GOT3 (cell line): ENCODE measurements around the gene SHPK.

Source experiments
- DNase-seq: peaks from one replicate; lab custom pipeline; 2025; ENCODE audit warnings: mixed read lengths; lab: John Stamatoyannopoulos, UW

Gene SHPK

GRCh38 chr17:3626831-3627768 lies 8.9 kb downstream of the SHPK start:
- DNase-seq, result no peak

DNA sequence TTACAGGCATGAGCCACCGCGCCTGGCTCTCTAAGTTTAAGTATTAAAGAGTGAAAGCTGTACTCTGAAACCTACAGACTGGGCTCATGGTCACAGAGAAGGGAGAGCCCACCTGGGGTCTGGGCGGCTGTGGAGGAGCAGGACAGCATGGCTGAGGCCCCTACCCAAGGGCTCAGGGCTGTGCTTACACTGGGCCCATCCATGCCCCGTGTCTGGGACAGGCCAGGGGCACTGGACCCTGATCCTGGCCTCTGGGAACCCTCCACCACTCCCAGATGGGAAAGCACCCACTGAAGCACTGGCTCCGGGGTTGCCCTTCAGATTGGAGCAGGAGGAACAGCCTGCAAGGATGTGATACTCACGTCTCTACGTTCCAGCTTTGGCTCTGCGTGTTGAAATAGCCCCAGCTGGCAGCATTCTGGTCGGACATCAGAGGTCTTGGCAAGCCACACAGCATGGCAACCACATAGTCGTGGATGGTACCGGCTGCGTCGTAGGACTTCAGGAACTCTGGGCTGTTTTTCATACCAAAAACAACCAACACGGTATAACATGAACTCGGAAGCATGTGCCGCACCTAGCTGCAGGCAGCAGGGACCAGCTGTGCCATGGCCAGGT lies 13.0 kb downstream of the SHPK start:
- DNase-seq, result no peak

DNA sequence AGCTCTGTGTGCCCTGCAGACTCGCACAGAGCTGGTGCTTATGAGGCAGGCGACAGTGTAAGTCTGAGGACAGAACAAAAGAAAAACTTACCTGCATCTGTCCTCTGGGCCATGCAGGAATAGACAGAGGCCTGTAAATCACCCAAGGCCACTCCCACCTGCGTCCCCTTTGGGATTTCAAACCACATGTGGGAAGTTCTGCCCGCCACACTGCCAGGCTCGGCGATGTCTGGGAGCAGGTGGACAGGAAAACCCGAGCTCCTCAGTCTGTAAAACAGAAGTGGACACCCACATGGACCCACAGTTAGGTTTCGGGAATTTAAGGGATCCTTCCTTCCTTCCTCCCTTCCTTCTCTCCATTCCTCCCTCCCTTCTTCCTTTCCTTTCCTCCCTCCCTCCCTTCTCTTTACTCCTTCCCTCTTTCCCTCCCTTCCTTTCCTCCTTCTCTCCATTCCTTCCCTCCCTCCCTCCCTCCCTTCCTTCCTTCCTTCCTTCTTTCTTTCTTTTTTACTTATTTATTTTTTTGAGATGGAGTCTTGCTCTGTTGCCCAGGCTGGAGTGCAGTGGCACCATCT lies 14.8 kb downstream of the SHPK start:
- DNase-seq, result no peak

DNA sequence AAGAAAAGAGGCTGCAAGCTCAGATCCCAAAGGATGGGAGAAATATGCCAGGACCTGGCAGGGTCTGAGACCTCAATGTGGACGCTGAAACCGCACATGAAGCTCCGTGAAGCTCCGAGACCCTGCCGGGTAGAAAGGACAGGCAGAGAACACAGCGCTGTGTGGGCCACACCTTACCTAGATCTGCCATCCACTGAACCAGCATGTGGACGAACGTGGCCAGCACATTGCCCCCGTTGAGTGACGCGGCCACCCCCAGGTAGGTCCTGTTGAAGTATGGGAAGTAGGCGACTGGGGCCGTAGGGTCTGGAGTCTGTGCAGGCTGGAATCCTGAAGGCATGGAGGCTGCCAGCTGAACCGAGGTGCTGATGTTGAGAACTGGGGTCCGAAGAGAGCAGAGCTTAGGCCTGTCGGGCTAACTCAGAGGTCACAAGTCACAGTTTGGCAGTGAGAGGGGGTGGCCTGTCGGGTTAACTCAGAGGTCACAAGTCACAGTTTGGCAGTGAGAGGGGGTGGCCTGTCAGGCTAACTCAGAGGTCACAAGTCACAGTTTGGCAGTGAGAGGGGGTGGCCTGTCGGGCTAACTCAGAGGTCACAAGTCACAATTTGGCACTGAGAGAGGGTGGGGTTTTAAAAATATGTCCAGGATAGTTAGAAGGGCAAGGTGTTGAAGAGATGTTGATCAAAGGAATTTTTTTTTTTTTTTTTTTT lies 20.7 kb downstream of the SHPK start:
- no peak for DNase-seq

DNA sequence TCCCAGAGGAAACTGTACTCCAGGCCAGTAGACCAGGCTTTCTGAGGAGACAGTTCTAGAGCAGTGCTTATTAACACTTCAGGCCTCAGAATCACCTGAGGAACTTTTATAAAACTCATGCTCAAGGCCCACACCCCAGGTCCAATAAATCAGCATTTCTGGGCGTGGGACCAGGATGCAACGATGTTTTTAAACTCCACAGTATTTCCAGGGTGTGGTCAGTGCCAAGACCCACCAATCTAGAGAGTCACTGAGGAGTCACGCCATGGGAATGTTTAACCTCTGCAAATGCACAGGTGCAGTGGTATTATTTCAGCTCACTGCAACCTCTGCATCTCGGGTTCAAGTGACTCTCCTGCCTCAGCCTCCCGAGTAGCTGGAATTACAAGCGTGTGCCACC lies 22.9 kb downstream of the SHPK start:
- no peak for DNase-seq

GRCh38 chr17:3610523-3610922 lies 25.5 kb downstream of the SHPK start:
- DNase-seq, result no peak

GRCh38 chr17:3609689-3610088 lies 26.4 kb downstream of the SHPK start:
- DNase-seq, result no peak

DNA sequence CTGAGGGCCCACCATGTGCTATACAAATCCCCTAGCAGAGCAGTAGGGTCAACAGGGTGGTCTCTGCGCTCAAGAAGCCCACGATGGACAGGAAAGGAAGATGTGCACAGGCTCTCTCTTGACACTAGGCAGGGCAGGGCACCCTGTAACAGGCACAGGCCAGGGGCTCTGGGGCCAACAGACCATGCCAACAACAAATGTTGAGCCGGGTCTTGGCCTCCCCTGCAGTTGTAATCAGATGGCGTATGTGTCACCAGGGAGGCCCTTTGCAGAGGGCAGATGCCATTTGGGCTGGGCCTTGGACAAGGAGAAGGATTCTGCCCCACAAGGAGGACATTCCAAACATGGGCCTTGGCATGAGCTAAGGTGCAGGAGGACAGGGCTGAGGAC lies 32.2 kb downstream of the SHPK start:
- no peak for DNase-seq

DNA sequence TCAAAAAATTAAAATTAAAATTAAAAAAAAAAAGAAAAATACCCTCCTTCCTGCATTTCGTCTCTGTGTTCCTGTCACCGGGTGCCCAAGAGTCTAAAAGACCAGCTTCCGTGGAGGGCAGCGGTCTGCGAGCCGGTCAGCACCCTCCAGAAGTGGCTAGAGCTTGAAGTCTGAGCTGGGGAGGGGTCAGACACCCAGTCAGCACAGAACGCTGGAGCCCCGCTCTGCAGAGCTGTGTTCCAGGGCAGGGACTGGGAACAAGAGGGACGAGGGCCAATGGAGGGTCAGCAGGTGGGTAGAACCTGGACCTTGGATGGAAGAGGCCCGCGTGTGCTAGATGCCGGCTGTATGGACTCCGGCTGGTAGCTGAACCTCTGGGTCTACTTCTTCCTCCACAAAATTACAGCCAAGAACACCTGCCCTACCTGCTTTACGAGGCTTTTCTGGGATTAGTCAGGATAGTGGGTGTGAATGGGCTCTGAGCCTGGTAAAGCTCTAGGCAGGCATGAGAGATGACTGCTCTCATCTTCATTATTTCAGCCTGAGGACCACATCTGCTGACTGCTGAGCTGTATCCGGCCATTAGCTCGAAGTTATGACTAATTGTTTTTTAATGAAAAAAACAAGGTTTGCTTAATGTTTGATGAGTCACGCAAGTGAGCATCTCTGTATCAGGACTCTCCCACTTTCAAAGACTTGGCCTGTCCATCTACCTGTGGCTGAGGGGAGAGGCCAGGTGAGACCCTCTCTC lies 32.8 kb downstream of the SHPK start:
- no peak for DNase-seq

GRCh38 chr17:3602499-3602898 lies 33.6 kb downstream of the SHPK start:
- no peak for DNase-seq

GRCh38 chr17:3600529-3601205 lies 35.4 kb downstream of the SHPK start:
- no peak for DNase-seq

- no peak for DNase-seq
These were observed 38.0 kb downstream of the SHPK start for GRCh38 chr17:3598078-3598477.

- no peak for DNase-seq
These were observed 39.1 kb downstream of the SHPK start for GRCh38 chr17:3596804-3597464.

DNA sequence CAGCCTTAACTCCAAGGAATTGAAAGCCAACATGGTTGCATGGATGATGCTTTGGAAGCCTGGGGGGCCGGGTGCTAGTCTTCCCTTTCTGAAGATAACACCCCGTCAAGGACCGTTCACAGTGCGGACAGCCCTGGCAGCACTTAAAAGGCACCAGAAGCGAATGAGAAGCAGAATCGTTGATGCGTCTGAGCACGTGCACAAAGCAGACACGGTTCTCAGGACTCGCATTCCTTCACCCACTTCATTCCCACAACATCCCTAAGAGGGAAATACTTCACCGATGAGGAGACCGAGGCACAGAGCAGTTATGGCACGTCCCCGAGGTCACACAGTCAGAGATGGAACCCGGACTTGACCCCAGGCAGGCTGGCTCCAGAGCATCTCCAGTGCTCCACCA lies 41.1 kb downstream of the SHPK start:
- DNase-seq, result no peak

DNA sequence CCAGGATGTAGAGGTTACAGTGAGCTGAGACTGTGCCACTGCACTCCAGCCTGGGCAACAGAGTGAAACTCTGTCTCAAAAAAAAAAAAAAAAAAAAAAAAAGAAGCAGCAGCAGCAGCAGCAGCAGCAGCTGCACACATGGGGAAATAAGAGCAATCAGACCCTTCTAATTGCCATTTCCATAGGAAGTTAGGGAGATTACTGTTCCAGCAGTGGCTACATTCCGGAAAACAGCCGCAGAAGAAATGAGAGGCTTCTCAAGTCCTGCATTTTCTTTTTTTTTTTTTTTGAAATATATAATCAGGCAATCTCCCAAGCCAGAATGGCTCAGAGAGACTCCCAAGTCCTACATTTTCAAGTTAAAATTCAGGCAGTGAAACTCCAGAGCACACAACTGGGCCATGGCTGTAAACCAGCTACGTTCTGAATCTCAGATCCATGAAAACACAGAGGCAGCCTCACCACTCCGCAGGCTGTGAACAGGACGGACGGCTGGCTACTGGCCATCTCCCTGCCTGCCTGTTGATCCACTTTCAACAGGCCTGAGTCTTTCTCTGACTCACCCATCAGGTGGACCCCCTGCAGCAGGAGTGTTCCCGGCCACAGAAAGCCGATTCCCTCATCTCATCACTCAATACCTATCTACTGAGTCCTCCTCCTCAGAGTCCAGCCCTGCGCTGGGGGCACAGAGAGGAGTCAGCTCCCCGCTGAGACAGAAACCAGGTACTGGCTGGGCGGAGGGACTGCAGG lies 41.8 kb downstream of the SHPK start:
- no peak for DNase-seq

- DNase-seq, result no peak
These were observed 42.7 kb downstream of the SHPK start for GRCh38 chr17:3593384-3593783.

- no peak for DNase-seq
These were observed 43.7 kb downstream of the SHPK start for GRCh38 chr17:3592216-3592860.

GRCh38 chr17:3590768-3591167 lies 45.3 kb downstream of the SHPK start:
- no peak for DNase-seq

GRCh38 chr17:3590231-3590630 lies 45.8 kb downstream of the SHPK start:
- no peak for DNase-seq
